HPDE6-E6E7 (cell line): ENCODE measurements around the gene SCIMP.
"Not testable (repeated sequence)": the region's sequence is repeated elsewhere in the genome, so short reads cannot be mapped to it uniquely, and the experiment has no call there.

Source experiments
- DNase-seq: peaks from one replicate; pipeline ENCODE4 v3.0.0; 2011; ENCODE audit warnings: missing footprints; ENCODE audit errors: extremely low spot score

The SCIMP gene

DNA sequence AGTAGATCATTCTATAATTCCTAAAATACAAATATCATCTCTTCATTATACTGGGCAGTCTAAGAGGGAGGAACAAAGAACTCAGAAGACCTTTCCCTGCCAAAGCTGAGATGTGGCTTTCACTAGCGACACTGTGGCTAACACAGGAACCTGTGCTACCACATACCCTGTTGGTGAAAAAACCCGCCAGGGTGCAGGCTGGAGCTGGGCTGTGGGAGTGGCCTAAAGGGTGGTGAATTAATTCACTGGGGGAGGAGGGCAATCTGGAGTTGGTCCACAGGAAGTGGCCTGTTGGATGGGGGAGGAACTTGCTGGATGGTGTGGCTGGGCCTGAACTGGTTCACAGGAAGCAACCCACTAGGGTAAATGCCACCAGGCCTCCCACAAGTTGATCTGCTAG is 50.4 kb downstream of the SCIMP start:
- no peak for DNase-seq

DNA sequence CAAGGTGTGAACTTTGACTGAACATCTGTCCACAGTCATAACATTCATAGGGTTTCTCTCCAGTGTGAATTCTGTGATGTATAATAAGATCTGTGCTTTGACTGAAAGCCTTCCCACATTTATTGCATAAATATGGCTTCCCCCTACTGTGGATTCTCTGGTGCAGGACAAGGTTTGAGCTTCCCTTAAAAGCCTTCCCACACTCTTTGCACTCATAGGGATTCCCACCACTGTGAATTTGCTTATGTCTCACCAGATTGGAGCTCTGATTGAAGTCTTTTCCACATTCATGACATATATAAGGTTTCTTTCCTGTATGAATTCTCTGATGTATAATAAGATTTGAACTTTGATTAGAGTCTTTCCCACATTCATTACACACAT is 51.3 kb downstream of the SCIMP start:
- no peak for DNase-seq

DNA sequence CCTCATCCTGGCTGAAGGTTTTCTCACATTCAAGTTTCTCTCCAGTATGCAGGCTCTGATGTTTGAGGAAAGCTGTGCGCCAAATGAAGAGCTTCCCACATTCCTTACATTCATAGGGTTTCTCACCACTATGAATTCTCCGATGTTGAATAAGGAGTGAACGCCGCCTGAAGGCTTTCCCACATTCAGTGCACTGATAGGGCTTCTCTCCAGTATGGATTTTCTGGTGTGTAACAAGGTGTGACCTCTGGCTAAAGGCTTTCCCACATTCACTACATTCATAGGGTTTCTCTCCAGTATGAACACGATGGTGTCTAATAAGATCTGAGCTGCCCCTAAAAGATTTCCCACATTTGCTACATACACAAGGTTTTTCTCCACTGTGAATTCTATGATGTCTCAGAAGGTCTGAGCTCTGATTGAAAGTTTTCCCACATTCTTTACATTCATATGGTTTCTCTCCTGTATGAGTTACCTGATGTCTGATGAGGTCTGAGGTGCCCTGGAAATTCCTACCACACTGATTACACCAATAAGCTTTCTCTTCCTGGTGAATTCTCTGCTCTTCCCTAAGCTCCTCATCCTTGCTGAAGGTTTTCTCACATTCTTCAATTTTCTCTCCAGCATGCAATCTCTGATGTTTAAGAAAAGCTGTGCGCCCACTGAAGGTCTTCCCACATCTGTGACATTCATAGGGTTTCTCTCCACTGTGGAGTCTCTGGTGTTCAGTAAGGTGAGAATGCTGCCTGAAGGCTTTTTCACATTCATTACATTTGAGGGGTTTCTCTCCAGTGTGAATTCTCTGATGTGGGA is 51.9 kb downstream of the SCIMP start:
- DNase-seq, result no peak

DNA sequence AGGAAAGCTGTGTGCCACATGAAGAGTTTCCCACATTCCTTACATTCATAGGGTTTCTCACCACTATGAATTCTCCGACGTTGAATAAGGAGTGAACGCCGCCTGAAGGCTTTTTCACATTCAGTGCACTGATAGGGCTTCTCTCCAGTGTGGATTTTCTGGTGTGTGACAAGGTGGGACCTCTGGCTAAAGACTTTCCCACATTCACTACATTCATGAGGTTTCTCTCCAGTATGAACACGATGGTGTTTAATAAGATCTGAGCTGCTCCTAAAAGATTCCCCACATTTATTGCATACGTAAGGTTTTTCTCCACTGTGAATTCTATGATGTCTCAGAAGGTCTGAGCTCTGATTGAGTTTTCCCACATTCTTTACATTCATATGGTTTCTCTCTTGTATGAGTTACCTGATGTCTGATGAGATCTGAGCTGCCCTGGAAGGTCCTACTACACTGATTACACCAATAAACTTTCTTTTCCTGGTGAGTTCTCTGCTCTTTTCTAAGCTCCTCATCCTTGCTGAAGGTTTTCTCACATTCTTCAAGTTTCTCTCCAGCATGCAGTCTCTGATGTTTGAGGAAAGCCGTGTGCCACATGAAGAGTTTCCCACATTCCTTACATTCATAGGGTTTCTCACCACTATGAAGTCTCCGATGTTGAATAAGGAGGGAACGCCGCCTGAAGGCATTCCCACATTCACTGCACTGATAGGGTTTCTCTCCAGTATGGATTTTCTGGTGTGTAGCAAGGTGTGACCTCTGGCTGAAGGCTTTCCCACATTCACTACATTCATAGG is 53.0 kb downstream of the SCIMP start:
- DNase-seq, result no peak

DNA sequence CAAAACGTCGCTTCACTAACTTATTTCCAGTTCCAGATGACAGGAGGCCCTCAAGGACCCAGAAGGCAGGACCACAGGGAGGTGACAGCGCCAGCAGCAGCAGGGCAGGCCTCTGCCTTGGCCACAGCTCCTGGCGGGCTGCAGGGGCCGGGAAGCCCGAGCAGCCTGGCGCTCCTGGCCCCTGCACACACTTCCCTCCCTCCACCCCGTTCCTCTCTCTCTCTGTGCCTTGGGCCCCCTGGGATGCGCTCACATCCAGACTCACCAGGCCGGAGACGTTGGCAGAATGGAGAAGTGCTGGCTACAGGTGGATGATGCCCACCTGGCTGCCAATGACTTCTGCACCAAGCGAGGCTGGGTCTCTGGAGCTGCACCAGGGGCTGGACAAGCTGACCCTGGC is 55.7 kb downstream of the SCIMP start:
- no peak for DNase-seq

DNA sequence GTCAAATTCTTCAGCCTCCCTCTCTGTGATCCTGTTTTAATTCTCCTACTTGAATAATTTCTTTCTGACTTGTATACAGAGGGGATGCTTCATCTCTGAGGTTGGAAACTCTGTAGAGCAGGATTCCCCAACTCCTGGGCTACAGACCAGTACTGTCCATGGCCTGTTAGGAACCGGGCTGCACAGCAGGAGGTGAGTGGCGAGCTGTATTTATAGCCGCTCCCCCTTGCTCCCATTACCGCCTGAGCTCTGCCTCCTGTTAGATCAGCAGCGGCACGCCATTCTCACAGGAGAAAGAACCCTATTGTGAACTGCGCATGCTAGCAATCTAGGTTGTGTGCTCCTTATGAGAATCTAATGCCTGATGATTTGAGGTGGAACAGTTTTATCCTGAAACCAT is 59.6 kb downstream of the SCIMP start:
- not testable (repeated sequence) for DNase-seq

DNA sequence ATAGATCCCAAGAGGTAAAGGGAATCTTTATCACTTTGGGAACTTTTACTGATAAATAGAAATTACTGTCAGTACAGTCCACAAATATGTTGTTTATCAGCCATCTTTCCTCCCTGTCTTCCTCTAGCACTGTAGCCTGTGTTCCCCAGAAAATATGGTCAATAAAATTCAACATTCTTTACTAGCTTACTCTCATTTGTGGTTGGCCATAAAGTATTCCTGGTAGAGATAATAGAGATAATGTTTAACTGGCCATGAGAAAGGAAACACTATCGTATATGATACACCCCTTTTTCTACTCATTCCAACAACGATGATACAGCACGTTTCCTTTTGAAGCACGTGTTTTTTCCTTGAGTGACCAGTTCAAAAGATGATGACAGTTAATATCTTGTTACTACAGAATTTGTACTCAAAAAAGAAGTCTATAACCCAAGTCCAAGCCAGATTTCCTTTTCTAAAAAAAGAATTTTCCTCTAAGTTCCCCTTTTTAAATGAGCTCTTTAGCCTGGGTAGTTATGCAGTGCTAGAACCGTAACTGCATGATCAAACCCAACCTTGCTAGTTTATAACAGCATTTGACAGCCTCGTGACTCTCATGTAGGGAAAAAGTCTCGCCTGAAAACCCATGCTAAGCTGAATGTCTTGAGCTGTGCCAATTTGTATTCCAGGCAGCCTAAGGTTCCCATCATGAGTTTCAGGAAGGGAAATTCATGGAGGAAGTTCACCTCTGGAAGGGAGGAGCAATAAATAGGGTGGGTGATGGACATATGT is 68.7 kb downstream of the SCIMP start:
- not testable (repeated sequence) for DNase-seq

DNA sequence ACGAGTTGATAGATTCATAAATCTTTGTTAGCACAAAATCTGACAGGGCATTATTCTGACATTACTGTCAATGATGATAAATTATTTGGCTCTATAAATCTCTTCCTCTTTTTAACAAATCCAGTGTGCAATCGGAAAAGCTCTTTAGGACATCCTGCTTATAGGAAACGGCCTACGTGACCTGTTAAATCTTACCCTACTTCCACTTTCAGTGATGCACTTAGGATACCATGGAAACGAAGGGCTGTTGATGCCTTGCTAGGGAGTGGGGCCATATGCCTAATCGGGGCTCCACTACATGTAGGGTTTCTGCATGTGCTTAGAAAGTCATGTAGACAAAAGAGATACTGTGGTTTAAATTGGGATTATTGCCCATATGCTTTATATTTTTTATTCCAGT is 70.2 kb downstream of the SCIMP start:
- no peak for DNase-seq

DNA sequence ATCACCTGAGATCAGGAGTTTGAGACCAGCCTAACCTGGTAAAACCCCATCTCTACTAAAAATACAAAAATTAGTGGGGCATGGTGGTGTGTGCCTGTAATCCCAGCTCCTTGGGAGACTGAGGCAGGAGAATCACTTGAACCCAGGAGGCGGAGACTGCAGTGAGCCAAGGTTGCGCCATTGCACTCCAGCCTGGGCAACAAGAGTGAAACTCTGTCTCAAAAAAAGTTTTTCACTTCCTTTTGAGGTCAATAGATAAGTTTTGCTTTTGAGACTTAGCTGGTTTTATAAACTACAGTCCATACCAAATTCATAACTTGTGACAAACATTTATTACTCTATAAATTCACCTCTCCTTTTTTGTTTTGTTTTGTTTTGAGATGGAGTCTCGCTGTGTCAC is 72.9 kb downstream of the SCIMP start:
- not testable (repeated sequence) for DNase-seq

DNA sequence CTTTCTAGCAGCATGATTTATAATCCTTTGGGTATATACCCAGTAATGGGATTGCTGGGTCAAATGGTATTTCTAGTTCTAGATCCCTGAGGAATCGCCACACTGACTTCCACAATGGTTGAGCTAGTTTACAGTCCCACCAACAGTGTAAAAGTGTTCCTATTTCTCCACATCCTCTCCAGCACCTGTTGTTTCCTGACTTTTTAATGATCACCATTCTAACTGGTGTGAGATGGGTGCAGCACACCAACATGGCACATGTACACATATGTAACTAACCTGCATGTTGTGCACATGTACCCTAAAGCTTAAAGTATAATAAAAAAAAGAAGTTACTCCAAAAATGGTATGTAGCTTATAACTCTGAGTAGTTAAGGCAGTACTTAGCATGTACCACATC is 74.0 kb downstream of the SCIMP start:
- not testable (repeated sequence) for DNase-seq
